Thoracic aorta (tissue), 2 donors: Measurements from ENCODE around the gene PYGB. TPM values are rescaled to one million over a fixed set of nuclear protein-coding genes. Genes with fewer than 3 reads are reported as not detected.

Source experiments
- ATAC-seq: fragments of 150-250 bp; one replicate; pipeline ENCODE4 v1.8.0; 2017; ENCODE audit warnings: low read depth; ENCODE audit not compliant: insufficient number of reproducible peaks, low FRiP score
- DNase-seq: peaks from one replicate; pipeline ENCODE4 v3.0.0-alpha.2; 2020; ENCODE audit warnings: low spot score
- H3K27ac ChIP-seq, 2 donors: fragments of 200-600 bp; sonication (generic); 1 replicate in 1 of 2; 2 replicates in 1 of 2; pipeline ENCODE4 v1.5.1; 2016; ENCODE audit warnings: mild to moderate bottlenecking in 2 of 2, moderate library complexity in 2 of 2
- H3K27me3 ChIP-seq: fragments of 200-600 bp; sonication (generic); replicated peaks from 2 replicates; pipeline ENCODE4 v1.6.0; 2016; ENCODE audit warnings: mild to moderate bottlenecking; ENCODE audit not compliant: insufficient read depth
- H3K36me3 ChIP-seq: fragments of 200-600 bp; sonication (generic); one replicate; pipeline ENCODE4 v1.5.1; 2016
- H3K4me1 ChIP-seq, 2 donors: fragments of 200-600 bp; sonication (generic); 1 replicate in 1 of 2; 2 replicates in 1 of 2; pipeline versions ENCODE4 v1.5.1 to v1.6.0; 2016; ENCODE audit warnings: low read depth in 2 of 2, mild to moderate bottlenecking in 1 of 2; ENCODE audit not compliant: control insufficient read depth in 1 of 2
- H3K4me3 ChIP-seq: fragments of 200-600 bp; sonication (generic); 2 replicates; pipeline ENCODE4 v1.5.1; 2016; ENCODE audit warnings: mild to moderate bottlenecking
- H3K9me3 ChIP-seq: fragments of 200-600 bp; sonication (generic); 2 replicates; pipeline ENCODE4 v1.5.1; 2016
- CTCF ChIP-seq: fragments of 200-600 bp; sonication (generic); IDR thresholded peaks from one replicate; pipeline ENCODE4 v1.5.1; 2019; ENCODE audit warnings: antibody characterized with exemption
- total RNA-seq, 2 donors: library from RNA; depleted of rRNA; stranded (reverse); fragments of >200 nt; gene quantifications; one replicate each; pipeline versions ENCODE4 v1.1.0 to v1.2.3, GENCODE V29; 2016

The PYGB gene
- total RNA-seq, 2 donors from 2014 or later: 124 to 256 TPM

DNA sequence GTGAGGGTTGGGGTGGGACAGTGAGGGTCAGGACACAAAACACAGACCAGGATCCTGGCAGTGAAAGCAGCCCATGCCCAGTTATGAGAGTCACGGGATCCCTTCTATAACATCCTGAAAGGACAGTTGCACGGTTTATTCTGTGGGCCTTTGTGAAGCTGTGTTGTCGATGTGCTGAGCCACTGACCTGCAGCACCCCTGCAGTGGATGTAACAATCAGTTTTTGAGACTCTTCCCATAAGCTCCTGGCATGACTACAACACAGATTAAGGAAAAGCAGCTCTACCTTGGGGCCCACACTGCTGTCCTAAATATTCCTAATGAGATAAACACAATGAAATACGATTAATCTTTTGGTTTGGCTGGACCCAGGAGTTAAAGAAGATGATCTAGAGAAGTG lies 3.7 kb downstream of the PYGB start:
- Histone ChIP-seq H3K36me3 (no peaks in the 10 kb centered on the region), H3K27me3 (no peaks in the 10 kb centered on the region), H3K4me3 (no peak overlapping the region), H3K27ac (no peak overlapping the region), H3K9me3 (no peaks in the 10 kb centered on the region), H3K4me1 (peaks cover 30 to 74% of the 10 kb centered on the region in 2 donors)
- no peak for TF ChIP-seq CTCF
- DNase-seq (no peak), ATAC-seq (no peak)

- ATAC-seq: no peak
- no peak for DNase-seq
- TF ChIP-seq CTCF: no peak
- Histone ChIP-seq H3K27ac (no peak overlapping the region), H3K36me3 (no peaks in the 10 kb centered on the region), H3K9me3 (no peaks in the 10 kb centered on the region), H3K27me3 (no peaks in the 10 kb centered on the region), H3K4me1 (peaks cover 25 to 75% of the 10 kb centered on the region in 2 donors), H3K4me3 (no peak overlapping the region)
These were observed 4.4 kb downstream of the PYGB start for GRCh38 chr20:25252230-25252651.

GRCh38 chr20:25252686-25253421 lies 5.0 kb downstream of the PYGB start:
- no peak for DNase-seq
- H3K4me1 ChIP-seq: peaks cover 25 to 76% of the 10 kb centered on the region in 2 donors
- H3K27me3 ChIP-seq: no peaks in the 10 kb centered on the region
- H3K9me3 ChIP-seq: no peaks in the 10 kb centered on the region
- no peak overlapping the region for H3K27ac ChIP-seq
- no peaks in the 10 kb centered on the region for H3K36me3 ChIP-seq
- no peak overlapping the region for H3K4me3 ChIP-seq
- ATAC-seq: no peak
- no peak for TF ChIP-seq CTCF

DNA sequence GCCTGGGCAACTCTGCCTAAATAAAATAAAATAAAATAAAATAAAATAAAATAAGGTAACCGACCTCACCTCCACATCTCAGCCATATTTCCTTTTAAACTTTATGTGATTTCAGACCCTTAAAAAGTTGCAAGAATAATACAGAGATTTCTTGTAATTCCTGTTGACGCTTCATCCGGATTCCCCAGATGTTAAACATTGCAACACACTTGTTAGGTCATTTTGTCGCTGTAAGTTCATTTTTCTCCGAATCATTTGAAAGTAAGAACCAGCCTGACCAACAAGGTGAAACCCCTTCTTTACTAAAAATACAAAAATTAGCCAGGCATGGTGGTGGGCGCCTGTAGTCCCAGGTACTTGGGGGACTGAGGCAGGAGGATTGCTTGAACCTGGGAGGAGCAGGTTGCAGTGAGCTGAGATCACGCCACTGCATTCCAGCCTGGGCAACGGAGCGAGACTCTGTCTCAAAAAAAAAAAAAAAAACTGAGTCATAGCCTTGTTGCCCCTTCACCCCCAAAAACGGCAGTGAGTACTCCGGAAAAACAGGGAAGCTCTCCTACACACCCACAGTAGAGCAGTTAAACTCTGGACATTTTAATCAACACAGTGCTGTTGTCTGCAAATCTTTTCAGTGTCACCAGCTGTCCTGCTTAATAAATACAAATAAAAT lies 5.9 kb downstream of the PYGB start:
- Histone ChIP-seq H3K36me3 (no peaks in the 10 kb centered on the region), H3K4me3 (no peak overlapping the region), H3K4me1 (peaks cover 25 to 76% of the 10 kb centered on the region in 2 donors), H3K27me3 (no peaks in the 10 kb centered on the region), H3K9me3 (no peaks in the 10 kb centered on the region), H3K27ac (no peak overlapping the region)
- ATAC-seq: no peak
- TF ChIP-seq CTCF: no peak
- no peak for DNase-seq

DNA sequence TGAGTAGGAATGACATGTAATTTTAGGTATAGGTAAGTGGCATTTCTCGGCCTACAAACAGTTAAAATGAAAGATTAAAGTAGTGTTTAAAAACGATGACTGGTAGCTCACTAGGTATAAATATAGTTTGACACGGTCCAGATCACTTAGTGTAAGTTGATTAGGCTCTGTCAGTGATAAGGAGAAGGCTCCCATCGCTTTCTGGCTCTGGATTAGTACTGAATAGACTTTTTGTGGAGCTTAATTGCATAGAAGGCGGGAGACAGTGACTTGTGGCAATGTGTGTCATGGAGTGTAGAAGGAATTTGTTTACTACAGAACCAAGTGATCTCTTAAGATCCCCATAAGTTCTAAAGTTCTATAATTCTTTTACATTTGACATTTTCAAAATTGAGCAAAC lies 6.7 kb downstream of the PYGB start:
- no peaks in the 10 kb centered on the region for H3K9me3 ChIP-seq
- peaks cover 25 to 70% of the 10 kb centered on the region in 2 donors for H3K4me1 ChIP-seq
- TF ChIP-seq CTCF: no peak
- peak overlapping the region; percentile 44 to 64 for H3K27ac ChIP-seq
- DNase-seq (no peak), ATAC-seq (no peak)
- H3K36me3 ChIP-seq: peaks cover 4% of the 10 kb centered on the region
- H3K27me3 ChIP-seq: no peaks in the 10 kb centered on the region
- no peak overlapping the region for H3K4me3 ChIP-seq
